PFSK-1 (cell line): ENCODE measurements around the gene PREP.

Experiments
- SIN3A ChIP-seq: IDR thresholded peaks from 2 replicates; pipeline ENCODE4 v1.6.1; 2012; ENCODE audit warnings: mild to moderate bottlenecking, low read length, moderate library complexity, borderline replicate concordance; ENCODE audit not compliant: insufficient read depth
- TF ChIP-seq, protein P1 (sequence below), 2 experiments: IDR thresholded peaks; 2 replicates each; pipeline versions ENCODE4 v1.6.1 to v1.8.0; 2011 to 2012; ENCODE audit warnings: low read depth in 2 of 2, low read length in 2 of 2, control low read depth in 1 of 2, inconsistent platforms in 1 of 2, mild to moderate bottlenecking in 1 of 2, moderate library complexity in 1 of 2; ENCODE audit not compliant: insufficient read depth in 1 of 2

DNA sequence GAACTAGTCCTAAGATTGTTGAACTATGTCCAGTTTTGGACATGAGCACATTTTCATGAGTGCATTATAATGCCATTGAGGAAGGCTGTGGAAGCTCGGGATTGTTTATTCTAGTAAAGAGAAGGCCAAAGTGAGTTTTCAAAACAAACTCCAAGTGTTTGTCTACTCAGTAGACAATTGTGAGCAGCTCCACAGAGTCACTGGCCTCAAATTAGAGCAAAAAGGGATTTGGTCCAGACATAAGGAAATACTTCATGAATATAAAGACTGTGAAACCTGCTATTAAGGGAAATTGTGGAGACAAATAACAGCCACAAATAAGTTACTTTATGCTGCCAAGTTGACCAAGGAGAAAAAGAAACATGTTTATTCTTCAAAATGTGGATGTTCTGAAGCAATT lies 42.6 kb upstream of the PREP start:
- TF ChIP-seq, protein P1, sequence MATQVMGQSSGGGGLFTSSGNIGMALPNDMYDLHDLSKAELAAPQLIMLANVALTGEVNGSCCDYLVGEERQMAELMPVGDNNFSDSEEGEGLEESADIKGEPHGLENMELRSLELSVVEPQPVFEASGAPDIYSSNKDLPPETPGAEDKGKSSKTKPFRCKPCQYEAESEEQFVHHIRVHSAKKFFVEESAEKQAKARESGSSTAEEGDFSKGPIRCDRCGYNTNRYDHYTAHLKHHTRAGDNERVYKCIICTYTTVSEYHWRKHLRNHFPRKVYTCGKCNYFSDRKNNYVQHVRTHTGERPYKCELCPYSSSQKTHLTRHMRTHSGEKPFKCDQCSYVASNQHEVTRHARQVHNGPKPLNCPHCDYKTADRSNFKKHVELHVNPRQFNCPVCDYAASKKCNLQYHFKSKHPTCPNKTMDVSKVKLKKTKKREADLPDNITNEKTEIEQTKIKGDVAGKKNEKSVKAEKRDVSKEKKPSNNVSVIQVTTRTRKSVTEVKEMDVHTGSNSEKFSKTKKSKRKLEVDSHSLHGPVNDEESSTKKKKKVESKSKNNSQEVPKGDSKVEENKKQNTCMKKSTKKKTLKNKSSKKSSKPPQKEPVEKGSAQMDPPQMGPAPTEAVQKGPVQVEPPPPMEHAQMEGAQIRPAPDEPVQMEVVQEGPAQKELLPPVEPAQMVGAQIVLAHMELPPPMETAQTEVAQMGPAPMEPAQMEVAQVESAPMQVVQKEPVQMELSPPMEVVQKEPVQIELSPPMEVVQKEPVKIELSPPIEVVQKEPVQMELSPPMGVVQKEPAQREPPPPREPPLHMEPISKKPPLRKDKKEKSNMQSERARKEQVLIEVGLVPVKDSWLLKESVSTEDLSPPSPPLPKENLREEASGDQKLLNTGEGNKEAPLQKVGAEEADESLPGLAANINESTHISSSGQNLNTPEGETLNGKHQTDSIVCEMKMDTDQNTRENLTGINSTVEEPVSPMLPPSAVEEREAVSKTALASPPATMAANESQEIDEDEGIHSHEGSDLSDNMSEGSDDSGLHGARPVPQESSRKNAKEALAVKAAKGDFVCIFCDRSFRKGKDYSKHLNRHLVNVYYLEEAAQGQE (IDR thresholded peaks at IDR 0.05; ENCODE audit: insufficient read depth in 1 of 2, low read depth in 2 of 2, low read length in 2 of 2): no peak
- no peak for TF ChIP-seq SIN3A
